DND-41 (cell line): Measurements from ENCODE around the gene MYLIP.

Experiments
- CTCF ChIP-seq: IDR thresholded peaks from 2 replicates; pipeline ENCODE4 v1.5.1; 2012; ENCODE audit warnings: borderline replicate concordance, low read length, moderate library complexity, mild to moderate bottlenecking; ENCODE audit not compliant: poor library complexity, severe bottlenecking; ENCODE audit errors: extremely low read depth
- EZH2 ChIP-seq: IDR thresholded peaks from 3 replicates; pipeline ENCODE4 v1.6.1; 2012; ENCODE audit warnings: borderline replicate concordance, low read depth, mild to moderate bottlenecking, moderate library complexity, low read length, inconsistent platforms; ENCODE audit not compliant: severe bottlenecking

- TF ChIP-seq CTCF (no peak), EZH2 (no peak)
These were observed 20.5 kb upstream of the MYLIP start for GRCh38 chr6:16108419-16108818.
